HepG2 (cell line): ENCODE data around the gene DHX58. TPM values are rescaled to one million over a fixed set of nuclear protein-coding genes. Genes with fewer than 3 reads are reported as not detected.

Experiments
- FOSL2 ChIP-seq: sonication (generic); formaldehyde crosslinking; IDR thresholded peaks from 2 replicates; pipeline ENCODE4 v1.4.0; 2020; ENCODE audit warnings: missing genetic modification reagents
- HES4 ChIP-seq: sonication (generic); formaldehyde crosslinking; IDR thresholded peaks from 2 replicates; pipeline ENCODE4 v1.9.0; 2021; ENCODE audit warnings: mild to moderate bottlenecking, missing genetic modification reagents, borderline replicate concordance
- HMG20B ChIP-seq: conservative IDR thresholded peaks from 2 replicates; pipeline ENCODE4 v1.6.1; 2016; ENCODE audit warnings: missing genetic modification reagents, missing compliant biosample characterization
- JUND ChIP-seq: sonication (generic); formaldehyde crosslinking; IDR thresholded peaks from 2 replicates; pipeline ENCODE4 v1.8.0; 2022; ENCODE audit warnings: mild to moderate bottlenecking, missing genetic modification reagents
- RFX5 ChIP-seq: IDR thresholded peaks from 2 replicates; pipeline ENCODE4 v1.6.1; 2011; ENCODE audit warnings: low read depth, low read length, improper control_type of control experiment
- SMAD3 ChIP-seq: sonication (generic); formaldehyde crosslinking; IDR thresholded peaks from 2 replicates; pipeline ENCODE4 v1.4.0; 2020; ENCODE audit warnings: missing genetic modification reagents
- SMAD9 ChIP-seq: sonication (generic); formaldehyde crosslinking; IDR thresholded peaks from 2 replicates; pipeline ENCODE4 v1.5.1; 2020; ENCODE audit warnings: mild to moderate bottlenecking, missing genetic modification reagents
- ZFP90 ChIP-seq: sonication (generic); formaldehyde crosslinking; IDR thresholded peaks from 2 replicates; pipeline ENCODE4 v1.8.0; 2022; ENCODE audit warnings: missing genetic modification reagents, mild to moderate bottlenecking, inconsistent platforms, borderline replicate concordance
- ZNF550 ChIP-seq: sonication (generic); formaldehyde crosslinking; IDR thresholded peaks from 2 replicates; pipeline ENCODE4 v1.4.0; 2020; ENCODE audit warnings: mild to moderate bottlenecking, missing genetic modification reagents, borderline replicate concordance
- ZNF569 ChIP-seq: sonication (generic); formaldehyde crosslinking; IDR thresholded peaks from 2 replicates; pipeline ENCODE4 v1.5.0; 2020; ENCODE audit warnings: mild to moderate bottlenecking, missing genetic modification reagents, moderate library complexity, borderline replicate concordance
- polyA plus RNA-seq, 8 experiments: library from polyadenylated mRNA; depleted of rRNA in 3 of 8; stranded (reverse) in 7 of 8; unstranded in 1 of 8; fragments of >200 nt; fragmentation: Illumina TruSeq in 4 of 8; extraction: Trizol in 4 of 8; gene quantifications; 2 replicates each; pipeline versions ENCODE4 v1.2.1 to v1.2.3, GENCODE V29; 2011 to 2016; ENCODE audit warnings: low read depth in 4 of 8, missing spikeins in 1 of 8, mixed read lengths in 1 of 8; ENCODE audit not compliant: insufficient read depth in 1 of 8
- total RNA-seq, 5 experiments: library from RNA; depleted of rRNA; stranded (reverse); fragments of >200 nt; fragmentation: Illumina TruSeq; extraction: Trizol; gene quantifications; 2 replicates each; pipeline ENCODE4 v1.2.3, GENCODE V29; 2016; ENCODE audit warnings: low read depth in 1 of 5
- TF ChIP-seq, protein P1 (sequence below): sonication (generic); formaldehyde crosslinking; IDR thresholded peaks from 2 replicates; pipeline ENCODE4 v1.4.0; 2020; ENCODE audit warnings: mild to moderate bottlenecking, missing genetic modification reagents, borderline replicate concordance
- TF ChIP-seq, protein P2 (sequence below): sonication (generic); formaldehyde crosslinking; IDR thresholded peaks from 2 replicates; pipeline ENCODE4 v1.5.1; 2020; ENCODE audit warnings: mild to moderate bottlenecking, missing genetic modification reagents, borderline replicate concordance
- TF ChIP-seq, protein P3 (sequence below): IDR thresholded peaks from 2 replicates; pipeline ENCODE4 v1.6.1; 2016; ENCODE audit warnings: low read depth
- TF ChIP-seq, protein P4 (sequence below): sonication (generic); formaldehyde crosslinking; IDR thresholded peaks from 2 replicates; pipeline ENCODE4 v1.4.0; 2020; ENCODE audit warnings: missing genetic modification reagents
- TF ChIP-seq, protein P5 (sequence below): sonication (generic); formaldehyde crosslinking; IDR thresholded peaks from 2 replicates; pipeline ENCODE4 v1.8.1; 2023; ENCODE audit warnings: missing genetic modification reagents, inconsistent platforms, borderline replicate concordance

DHX58 gene
- total and polyA plus RNA-seq, 2 of the 13 experiments (the other 11 are each of a cell fraction or from before 2014, with no cell fraction given): 6.7 to 7.8 TPM

DNA sequence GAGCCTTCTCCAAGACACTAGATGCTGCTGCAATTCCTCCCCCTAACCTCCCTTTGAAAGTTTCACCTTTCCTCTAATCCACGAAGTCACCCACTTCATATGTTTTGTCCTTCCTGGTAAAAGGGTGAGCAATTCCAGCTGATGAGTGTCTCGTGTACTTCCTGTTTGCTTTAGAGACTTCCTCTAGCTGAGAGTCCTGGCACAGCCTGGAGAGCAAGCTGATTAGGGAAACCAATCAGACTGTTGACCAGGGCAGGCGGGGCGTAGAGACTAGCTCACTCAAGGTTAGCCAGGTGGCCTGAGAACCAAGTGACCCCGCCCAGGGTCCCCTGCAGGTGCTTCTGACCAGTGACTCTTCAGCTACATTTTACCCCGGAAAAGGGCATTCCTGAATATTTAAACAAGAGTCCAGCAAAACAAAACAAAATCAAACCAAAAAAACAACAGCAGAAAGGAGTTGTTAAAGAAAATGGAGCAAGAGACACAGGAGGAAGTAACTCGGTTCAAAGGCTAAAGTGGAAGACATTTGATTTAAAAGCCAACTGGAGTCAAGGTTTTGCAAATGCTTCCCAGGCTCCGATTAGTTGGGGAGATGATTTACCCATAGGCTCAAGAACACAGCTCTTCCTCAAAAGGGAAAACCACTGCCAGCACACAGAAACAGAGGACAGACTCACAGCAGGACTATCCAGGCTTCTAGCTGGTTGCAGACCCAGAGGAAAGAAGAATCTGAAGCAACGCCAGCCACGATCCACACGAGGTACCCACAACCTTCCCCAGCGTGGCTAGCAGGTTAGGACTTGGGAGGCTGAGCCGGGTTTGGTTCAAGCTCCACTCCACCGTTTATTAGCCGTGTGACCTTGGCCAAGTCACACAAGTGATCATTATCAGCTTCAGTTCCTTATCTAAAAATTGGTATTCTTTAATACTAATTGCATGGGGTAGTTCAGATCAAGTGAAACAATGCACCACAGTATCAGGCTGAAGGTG lies 23.4 kb upstream of the DHX58 start (continued):
- TF ChIP-seq, protein P1, sequence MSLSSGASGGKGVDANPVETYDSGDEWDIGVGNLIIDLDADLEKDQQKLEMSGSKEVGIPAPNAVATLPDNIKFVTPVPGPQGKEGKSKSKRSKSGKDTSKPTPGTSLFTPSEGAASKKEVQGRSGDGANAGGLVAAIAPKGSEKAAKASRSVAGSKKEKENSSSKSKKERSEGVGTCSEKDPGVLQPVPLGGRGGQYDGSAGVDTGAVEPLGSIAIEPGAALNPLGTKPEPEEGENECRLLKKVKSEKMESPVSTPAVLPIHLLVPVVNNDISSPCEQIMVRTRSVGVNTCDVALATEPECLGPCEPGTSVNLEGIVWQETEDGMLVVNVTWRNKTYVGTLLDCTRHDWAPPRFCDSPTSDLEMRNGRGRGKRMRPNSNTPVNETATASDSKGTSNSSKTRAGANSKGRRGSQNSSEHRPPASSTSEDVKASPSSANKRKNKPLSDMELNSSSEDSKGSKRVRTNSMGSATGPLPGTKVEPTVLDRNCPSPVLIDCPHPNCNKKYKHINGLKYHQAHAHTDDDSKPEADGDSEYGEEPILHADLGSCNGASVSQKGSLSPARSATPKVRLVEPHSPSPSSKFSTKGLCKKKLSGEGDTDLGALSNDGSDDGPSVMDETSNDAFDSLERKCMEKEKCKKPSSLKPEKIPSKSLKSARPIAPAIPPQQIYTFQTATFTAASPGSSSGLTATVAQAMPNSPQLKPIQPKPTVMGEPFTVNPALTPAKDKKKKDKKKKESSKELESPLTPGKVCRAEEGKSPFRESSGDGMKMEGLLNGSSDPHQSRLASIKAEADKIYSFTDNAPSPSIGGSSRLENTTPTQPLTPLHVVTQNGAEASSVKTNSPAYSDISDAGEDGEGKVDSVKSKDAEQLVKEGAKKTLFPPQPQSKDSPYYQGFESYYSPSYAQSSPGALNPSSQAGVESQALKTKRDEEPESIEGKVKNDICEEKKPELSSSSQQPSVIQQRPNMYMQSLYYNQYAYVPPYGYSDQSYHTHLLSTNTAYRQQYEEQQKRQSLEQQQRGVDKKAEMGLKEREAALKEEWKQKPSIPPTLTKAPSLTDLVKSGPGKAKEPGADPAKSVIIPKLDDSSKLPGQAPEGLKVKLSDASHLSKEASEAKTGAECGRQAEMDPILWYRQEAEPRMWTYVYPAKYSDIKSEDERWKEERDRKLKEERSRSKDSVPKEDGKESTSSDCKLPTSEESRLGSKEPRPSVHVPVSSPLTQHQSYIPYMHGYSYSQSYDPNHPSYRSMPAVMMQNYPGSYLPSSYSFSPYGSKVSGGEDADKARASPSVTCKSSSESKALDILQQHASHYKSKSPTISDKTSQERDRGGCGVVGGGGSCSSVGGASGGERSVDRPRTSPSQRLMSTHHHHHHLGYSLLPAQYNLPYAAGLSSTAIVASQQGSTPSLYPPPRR (CRISPR knock-in tag): peak; percentile 52; the same call in 1 of the 2 replicates
- TF ChIP-seq, protein P2, sequence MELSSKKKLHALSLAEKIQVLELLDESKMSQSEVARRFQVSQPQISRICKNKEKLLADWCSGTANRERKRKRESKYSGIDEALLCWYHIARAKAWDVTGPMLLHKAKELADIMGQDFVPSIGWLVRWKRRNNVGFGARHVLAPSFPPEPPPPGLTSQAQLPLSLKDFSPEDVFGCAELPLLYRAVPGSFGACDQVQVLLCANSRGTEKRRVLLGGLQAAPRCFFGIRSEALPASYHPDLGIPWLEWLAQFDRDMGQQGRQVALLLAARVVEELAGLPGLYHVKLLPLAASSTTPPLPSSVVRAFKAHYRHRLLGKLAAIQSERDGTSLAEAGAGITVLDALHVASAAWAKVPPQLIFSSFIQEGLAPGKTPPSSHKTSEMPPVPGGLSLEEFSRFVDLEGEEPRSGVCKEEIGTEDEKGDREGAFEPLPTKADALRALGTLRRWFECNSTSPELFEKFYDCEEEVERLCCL (CRISPR knock-in tag): no peak
- TF ChIP-seq SMAD9: no peak
- no peak for TF ChIP-seq HES4 (CRISPR knock-in tag)
- TF ChIP-seq, protein P3, sequence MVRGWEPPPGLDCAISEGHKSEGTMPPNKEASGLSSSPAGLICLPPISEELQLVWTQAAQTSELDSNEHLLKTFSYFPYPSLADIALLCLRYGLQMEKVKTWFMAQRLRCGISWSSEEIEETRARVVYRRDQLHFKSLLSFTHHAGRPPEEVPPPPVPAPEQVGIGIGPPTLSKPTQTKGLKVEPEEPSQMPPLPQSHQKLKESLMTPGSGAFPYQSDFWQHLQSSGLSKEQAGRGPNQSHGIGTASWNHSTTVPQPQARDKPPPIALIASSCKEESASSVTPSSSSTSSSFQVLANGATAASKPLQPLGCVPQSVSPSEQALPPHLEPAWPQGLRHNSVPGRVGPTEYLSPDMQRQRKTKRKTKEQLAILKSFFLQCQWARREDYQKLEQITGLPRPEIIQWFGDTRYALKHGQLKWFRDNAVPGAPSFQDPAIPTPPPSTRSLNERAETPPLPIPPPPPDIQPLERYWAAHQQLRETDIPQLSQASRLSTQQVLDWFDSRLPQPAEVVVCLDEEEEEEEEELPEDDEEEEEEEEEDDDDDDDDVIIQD (CRISPR knock-in tag): peak; percentile 70
- 0 out of 2 replicates have a peak, but pooled peaks have one; percentile 25 for TF ChIP-seq SMAD3 (CRISPR knock-in tag)
- TF ChIP-seq, protein P4, sequence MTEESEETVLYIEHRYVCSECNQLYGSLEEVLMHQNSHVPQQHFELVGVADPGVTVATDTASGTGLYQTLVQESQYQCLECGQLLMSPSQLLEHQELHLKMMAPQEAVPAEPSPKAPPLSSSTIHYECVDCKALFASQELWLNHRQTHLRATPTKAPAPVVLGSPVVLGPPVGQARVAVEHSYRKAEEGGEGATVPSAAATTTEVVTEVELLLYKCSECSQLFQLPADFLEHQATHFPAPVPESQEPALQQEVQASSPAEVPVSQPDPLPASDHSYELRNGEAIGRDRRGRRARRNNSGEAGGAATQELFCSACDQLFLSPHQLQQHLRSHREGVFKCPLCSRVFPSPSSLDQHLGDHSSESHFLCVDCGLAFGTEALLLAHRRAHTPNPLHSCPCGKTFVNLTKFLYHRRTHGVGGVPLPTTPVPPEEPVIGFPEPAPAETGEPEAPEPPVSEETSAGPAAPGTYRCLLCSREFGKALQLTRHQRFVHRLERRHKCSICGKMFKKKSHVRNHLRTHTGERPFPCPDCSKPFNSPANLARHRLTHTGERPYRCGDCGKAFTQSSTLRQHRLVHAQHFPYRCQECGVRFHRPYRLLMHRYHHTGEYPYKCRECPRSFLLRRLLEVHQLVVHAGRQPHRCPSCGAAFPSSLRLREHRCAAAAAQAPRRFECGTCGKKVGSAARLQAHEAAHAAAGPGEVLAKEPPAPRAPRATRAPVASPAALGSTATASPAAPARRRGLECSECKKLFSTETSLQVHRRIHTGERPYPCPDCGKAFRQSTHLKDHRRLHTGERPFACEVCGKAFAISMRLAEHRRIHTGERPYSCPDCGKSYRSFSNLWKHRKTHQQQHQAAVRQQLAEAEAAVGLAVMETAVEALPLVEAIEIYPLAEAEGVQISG (CRISPR knock-in tag): peak; percentile 60
- TF ChIP-seq RFX5: no peak
- TF ChIP-seq ZFP90 (CRISPR knock-in tag): no peak
- peak; percentile 77 for TF ChIP-seq FOSL2 (CRISPR knock-in tag)
- TF ChIP-seq, protein P5, sequence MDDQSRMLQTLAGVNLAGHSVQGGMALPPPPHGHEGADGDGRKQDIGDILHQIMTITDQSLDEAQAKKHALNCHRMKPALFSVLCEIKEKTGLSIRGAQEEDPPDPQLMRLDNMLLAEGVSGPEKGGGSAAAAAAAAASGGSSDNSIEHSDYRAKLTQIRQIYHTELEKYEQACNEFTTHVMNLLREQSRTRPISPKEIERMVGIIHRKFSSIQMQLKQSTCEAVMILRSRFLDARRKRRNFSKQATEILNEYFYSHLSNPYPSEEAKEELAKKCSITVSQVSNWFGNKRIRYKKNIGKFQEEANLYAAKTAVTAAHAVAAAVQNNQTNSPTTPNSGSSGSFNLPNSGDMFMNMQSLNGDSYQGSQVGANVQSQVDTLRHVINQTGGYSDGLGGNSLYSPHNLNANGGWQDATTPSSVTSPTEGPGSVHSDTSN: no peak
- TF ChIP-seq JUND (CRISPR knock-in tag): 0 out of 2 replicates have a peak, but pooled peaks have one; percentile 14
- no peak for TF ChIP-seq ZNF550
- 0 out of 2 replicates have a peak, but pooled peaks have one; percentile 39 for TF ChIP-seq HMG20B (CRISPR knock-in tag)
- no peak for TF ChIP-seq ZNF569
